IMR-90 (cell line): ENCODE data around the gene HBZ. TPM values are rescaled to one million over a fixed set of nuclear protein-coding genes. Genes with fewer than 3 reads are reported as not detected.

Source experiments
- ATAC-seq: fragments of 200-7000 bp; cut with Tn5 transposase; 2 replicates; pipeline ENCODE4 v1.9.1; 2020; ENCODE audit warnings: low read depth, mild to moderate bottlenecking, moderate library complexity
- BruUV-seq: library from RNA; stranded (reverse); fragments of 400-500 nt; replicated peaks from 2 replicates; lab custom pipeline; 2021; lab: Mats Ljungman, UMichigan
- CTCF ChIA-PET: fragments of 300-600 bp; formaldehyde crosslinking; extraction: SDS; loops from one replicate; lab custom pipeline; 2021; ENCODE audit warnings: antibody characterized with exemption; lab: Yijun Ruan, JAX
- POLR2A ChIA-PET: fragments of 300-600 bp; sonication (Branson Sonifier 250); formaldehyde crosslinking; loops from one replicate; lab custom pipeline; 2022; ENCODE audit warnings: antibody characterized with exemption; ENCODE audit not compliant: unreplicated experiment; lab: Charles Lee
- DNase-seq: peaks from one replicate; pipeline ENCODE4 v3.0.0; 2013
- H2AFZ ChIP-seq: replicated peaks from 2 replicates; pipeline ENCODE3; 2013; ENCODE audit warnings: low read length, mild to moderate bottlenecking; ENCODE audit not compliant: poor library complexity
- H2AK5ac ChIP-seq: 2 replicates; pipeline ENCODE4 v1.6.1; 2013; ENCODE audit warnings: low read depth, low read length, inconsistent platforms
- H2AK9ac ChIP-seq: replicated peaks from 2 replicates; pipeline ENCODE3; 2013; ENCODE audit warnings: mild to moderate bottlenecking, low read depth, low read length, moderate library complexity; ENCODE audit not compliant: poor library complexity
- H2BK120ac ChIP-seq: 2 replicates; pipeline ENCODE4 v1.6.1; 2013; ENCODE audit warnings: low read depth, low read length, inconsistent platforms
- H2BK15ac ChIP-seq: 3 replicates; pipeline ENCODE4 v1.6.1; 2013; ENCODE audit warnings: low read depth, low read length, inconsistent platforms
- H2BK20ac ChIP-seq: 2 replicates; pipeline ENCODE4 v1.6.1; 2013; ENCODE audit warnings: low read depth, mild to moderate bottlenecking, inconsistent platforms, low read length, moderate library complexity
- H2BK5ac ChIP-seq: 2 replicates; pipeline ENCODE4 v1.6.1; 2013; ENCODE audit warnings: mild to moderate bottlenecking, low read depth, low read length, inconsistent platforms; ENCODE audit not compliant: poor library complexity, severe bottlenecking
- H3K14ac ChIP-seq: replicated peaks from 2 replicates; pipeline ENCODE4 v1.6.1; 2013; ENCODE audit warnings: low read depth, low read length, inconsistent platforms
- H3K18ac ChIP-seq: 2 replicates; pipeline ENCODE4 v1.6.1; 2013; ENCODE audit warnings: low read depth, low read length, control low read depth
- H3K23ac ChIP-seq: 2 replicates; pipeline ENCODE4 v1.6.1; 2013; ENCODE audit warnings: low read depth, low read length, inconsistent platforms
- H3K27ac ChIP-seq: 2 replicates; pipeline ENCODE4 v1.5.1; 2013; ENCODE audit warnings: mild to moderate bottlenecking, control low read depth, low read length; ENCODE audit not compliant: insufficient read depth
- H3K27me3 ChIP-seq: 2 replicates; pipeline ENCODE4 v1.6.1; 2013; ENCODE audit warnings: low read length; ENCODE audit not compliant: control insufficient read depth, insufficient read depth
- H3K36me3 ChIP-seq: 2 replicates; pipeline ENCODE4 v1.6.1; 2013; ENCODE audit warnings: low read length, mixed read lengths; ENCODE audit not compliant: control insufficient read depth, insufficient read depth
- H3K4ac ChIP-seq: 2 replicates; pipeline ENCODE4 v1.6.1; 2013; ENCODE audit warnings: low read depth, low read length, inconsistent platforms
- H3K4me1 ChIP-seq: 2 replicates; pipeline ENCODE4 v1.6.1; 2013; ENCODE audit warnings: low read length, mixed read lengths; ENCODE audit not compliant: control insufficient read depth, insufficient read depth
- H3K4me2 ChIP-seq: 2 replicates; pipeline ENCODE4 v1.6.1; 2013; ENCODE audit warnings: low read depth, mild to moderate bottlenecking, control low read depth, low read length, moderate library complexity
- H3K4me3 ChIP-seq: 2 replicates; pipeline ENCODE4 v1.5.1; 2013; ENCODE audit warnings: low read depth, mild to moderate bottlenecking, control low read depth, low read length, moderate library complexity; ENCODE audit not compliant: insufficient read depth
- H3K56ac ChIP-seq: 2 replicates; pipeline ENCODE4 v1.6.1; 2013; ENCODE audit warnings: low read length, inconsistent platforms; ENCODE audit not compliant: insufficient read depth; ENCODE audit errors: extremely low read depth
- H3K79me1 ChIP-seq, 2 experiments: 2 replicates each; pipeline ENCODE4 v1.6.1; 2013; ENCODE audit warnings: low read length in 2 of 2, inconsistent platforms in 1 of 2, low read depth in 1 of 2
- H3K9ac ChIP-seq: 2 replicates; pipeline ENCODE4 v1.6.1; 2013; ENCODE audit warnings: low read depth, low read length, control low read depth
- H3K9me1 ChIP-seq: 2 replicates; pipeline ENCODE4 v1.6.1; 2013; ENCODE audit warnings: low read length, inconsistent platforms; ENCODE audit not compliant: insufficient read depth
- H3K9me3 ChIP-seq: 2 replicates; pipeline ENCODE4 v1.6.1; 2013; ENCODE audit warnings: low read length; ENCODE audit not compliant: control insufficient read depth, insufficient read depth
- H4K20me1 ChIP-seq: 2 replicates; pipeline ENCODE4 v1.6.1; 2013; ENCODE audit warnings: low read length, inconsistent platforms; ENCODE audit not compliant: insufficient read depth
- H4K5ac ChIP-seq: 2 replicates; pipeline ENCODE4 v1.6.1; 2013; ENCODE audit warnings: mild to moderate bottlenecking, low read depth, low read length, control low read depth
- H4K8ac ChIP-seq, 2 experiments: 2 replicates each; pipeline ENCODE4 v1.6.1; 2013; ENCODE audit warnings: low read depth in 2 of 2, low read length in 2 of 2, control low read depth in 1 of 2, inconsistent platforms in 1 of 2
- H4K91ac ChIP-seq: 2 replicates; pipeline ENCODE4 v1.6.1; 2013; ENCODE audit warnings: low read depth, low read length, inconsistent platforms; ENCODE audit not compliant: insufficient read depth
- BHLHE40 ChIP-seq: fragments of 150-350 bp; IDR thresholded peaks from 2 replicates; pipeline ENCODE4 v1.6.1; 2016; ENCODE audit warnings: mild to moderate bottlenecking, low read depth, low read length
- CEBPB ChIP-seq: IDR thresholded peaks from 2 replicates; pipeline ENCODE4 v1.6.1; 2012; ENCODE audit warnings: low read depth, low read length, improper control_type of control experiment
- ELK1 ChIP-seq: fragments of 150-350 bp; IDR thresholded peaks from 2 replicates; pipeline ENCODE4 v1.6.1; 2016; ENCODE audit warnings: low read depth, mild to moderate bottlenecking, low read length, moderate library complexity, borderline replicate concordance
- FOS ChIP-seq: fragments of 150-350 bp; IDR thresholded peaks from 2 replicates; pipeline ENCODE4 v1.6.1; 2016; ENCODE audit warnings: low read depth, low read length
- MAFK ChIP-seq: IDR thresholded peaks from 2 replicates; pipeline ENCODE4 v1.6.1; 2012; ENCODE audit warnings: low read depth, low read length, improper control_type of control experiment
- MAZ ChIP-seq: IDR thresholded peaks from 2 replicates; pipeline ENCODE4 v1.6.1; 2012; ENCODE audit warnings: low read depth, mild to moderate bottlenecking, low read length, improper control_type of control experiment, moderate library complexity, borderline replicate concordance
- MXI1 ChIP-seq: IDR thresholded peaks from 2 replicates; pipeline ENCODE4 v1.6.1; 2012; ENCODE audit warnings: low read depth, mild to moderate bottlenecking, low read length, moderate library complexity, borderline replicate concordance
- NFE2L2 ChIP-seq: fragments of 150-350 bp; IDR thresholded peaks from 2 replicates; pipeline ENCODE4 v1.6.1; 2016; ENCODE audit warnings: low read depth, mild to moderate bottlenecking, low read length
- POLR2A ChIP-seq: IDR thresholded peaks from 2 replicates; pipeline ENCODE4 v1.6.1; 2012; ENCODE audit warnings: mild to moderate bottlenecking, low read depth, low read length
- RAD21 ChIP-seq: IDR thresholded peaks from 2 replicates; pipeline ENCODE4 v1.6.1; 2012; ENCODE audit warnings: low read length, improper control_type of control experiment
- RCOR1 ChIP-seq: IDR thresholded peaks from 2 replicates; pipeline ENCODE4 v1.6.1; 2012; ENCODE audit warnings: mild to moderate bottlenecking, low read length, improper control_type of control experiment; ENCODE audit not compliant: insufficient replicate concordance
- RFX5 ChIP-seq: IDR thresholded peaks from 2 replicates; pipeline ENCODE4 v1.8.0; 2012; ENCODE audit warnings: low read depth, mild to moderate bottlenecking, low read length, moderate library complexity
- SMC3 ChIP-seq: fragments of 150-350 bp; IDR thresholded peaks from 2 replicates; pipeline ENCODE4 v1.6.1; 2016; ENCODE audit warnings: low read depth, mild to moderate bottlenecking, antibody characterized with exemption, low read length, moderate library complexity
- USF2 ChIP-seq: fragments of 150-350 bp; IDR thresholded peaks from 2 replicates; pipeline ENCODE4 v1.6.1; 2017; ENCODE audit warnings: mild to moderate bottlenecking, antibody characterized with exemption, low read length, low read depth
- WGBS, 2 experiments: methylation state at CpG; one replicate each; pipeline versions ENCODE4 v1.1.5 to v1.1.7; 2013; ENCODE audit warnings: missing lambda C conversion rate in 2 of 2; ENCODE audit not compliant: insufficient read length in 1 of 2; ENCODE audit errors: extremely low coverage in 2 of 2; 5-methylcytosine and 5-hydroxymethylcytosine counted together
- dilution Hi-C: fragments of 300-500 bp; cut with HindIII; formaldehyde crosslinking; loops from one replicate; pipeline ENCODE4 v1.14.3; 2018; ENCODE audit warnings: low sequenced_read_pairs; ENCODE audit not compliant: unreplicated experiment
- in situ Hi-C: fragments of 300-500 bp; cut with MboI; formaldehyde crosslinking; loops from 3 replicates; pipeline ENCODE4 v1.14.3; 2019; ENCODE audit warnings: low sequenced_read_pairs, inconsistent platforms, mixed read lengths
- intact Hi-C: fragments of 100-400 bp; cut with micrococcal nuclease; formaldehyde crosslinking; loops from 2 replicates; pipeline ENCODE4 v1.10.0; 2022
- polyA plus RNA-seq, 3 experiments: library from polyadenylated mRNA; depleted of rRNA; stranded (reverse); fragments of >200 nt; gene quantifications; 2 replicates each; pipeline ENCODE4 v1.2.3, GENCODE V29; 2012; ENCODE audit warnings: low replicate concordance in 1 of 3
- total RNA-seq: library from RNA; depleted of rRNA; stranded (reverse); fragments of >200 nt; gene quantifications from 2 replicates; pipeline ENCODE4 v1.2.3, GENCODE V29; 2012

HBZ gene
- total and polyA plus RNA-seq, 2 of the 4 experiments (the other 2 are of a cell fraction): not detected

GRCh38 chr16:164827-165538, 12.5 kb downstream of the HBZ start:
- Histone ChIP-seq H2BK15ac (no peak overlapping the region), H2AK9ac (no peak overlapping the region), H3K27me3 (peaks cover 57% of the 10 kb centered on the region), H3K9me1 (0 out of 2 replicates have a peak, but pooled peaks cover 4% of the 10 kb centered on the region), H3K4me2 (peak overlapping the region; percentile 67), H3K9me3 (no peaks in the 10 kb centered on the region; the same call in none of the 2 replicates), H2BK20ac (no peak overlapping the region), H2AK5ac (no peak overlapping the region), H3K27ac (no peak overlapping the region), H3K79me1 (no peaks in the 10 kb centered on the region), H3K4ac (no peak overlapping the region), H2BK120ac (no peak overlapping the region), H3K56ac (no peak overlapping the region), H2AFZ (peak overlapping the region; percentile 51), H3K18ac (no peak overlapping the region), H4K5ac (no peak overlapping the region), H4K20me1 (peaks cover 5% of the 10 kb centered on the region), H3K36me3 (no peaks in the 10 kb centered on the region), H4K8ac (no peak overlapping the region), H3K9ac (no peak overlapping the region), H2BK5ac (no peak overlapping the region), H3K14ac (no peak overlapping the region), H3K4me1 (no peaks in the 10 kb centered on the region; the same call in 1 of the 2 replicates), H3K23ac (no peak overlapping the region), H4K91ac (no peak overlapping the region), H3K4me3 (no peak overlapping the region)
- POLR2A ChIA-PET: no interaction called here
- CTCF ChIA-PET: no interaction called here
- BruUV-seq: no TSS peak
- peak; percentile 63; the same call in 1 of the 2 replicates for ATAC-seq
- TF ChIP-seq BHLHE40: no peak
- no peak for TF ChIP-seq SMC3
- TF ChIP-seq ELK1: no peak
- TF ChIP-seq POLR2A: no peak
- TF ChIP-seq USF2: no peak
- no peak for TF ChIP-seq RAD21
- TF ChIP-seq MXI1: no peak
- no peak for TF ChIP-seq NFE2L2
- TF ChIP-seq CEBPB: no peak
- TF ChIP-seq RCOR1: no peak
- no peak for TF ChIP-seq RFX5
- TF ChIP-seq MAFK: no peak
- no peak for TF ChIP-seq MAZ
- no peak for TF ChIP-seq FOS
- intact Hi-C loops: no loop called here
- DNase-seq: no peak
- 0% methylated on average over 4 of the region's 77 CpGs; no CpG with 5 or more reads in 1 of the 2 experiments for WGBS, 2 experiments
- dilution Hi-C loops: no loop called here
- in situ Hi-C loops: no loop called here
